DOHH2 (cell line): ENCODE data around the gene TCEAL9.

Experiments used
- H3F3A ChIP-seq: fragments of 200-600 bp; sonication (generic), shearing (Covaris generic); 2 replicates; pipeline ENCODE4 v1.6.0; 2016; ENCODE audit warnings: antibody characterized with exemption, mild to moderate bottlenecking; ENCODE audit not compliant: control insufficient read depth, insufficient read depth
- H3K27ac ChIP-seq: fragments of 200-600 bp; sonication (generic); 2 replicates; pipeline ENCODE4 v1.5.1; 2014; ENCODE audit warnings: low read depth, mild to moderate bottlenecking, low read length, moderate library complexity
- H3K27me3 ChIP-seq: fragments of 200-600 bp; sonication (generic); 2 replicates; pipeline ENCODE4 v1.6.1; 2014; ENCODE audit warnings: mild to moderate bottlenecking, low read length, mixed read lengths; ENCODE audit not compliant: control insufficient read depth
- H3K36me3 ChIP-seq: fragments of 200-600 bp; sonication (generic); 2 replicates; pipeline ENCODE4 v1.6.1; 2014; ENCODE audit warnings: mild to moderate bottlenecking, low read length, moderate library complexity, mixed read lengths; ENCODE audit not compliant: control insufficient read depth
- H3K4me1 ChIP-seq: fragments of 200-600 bp; sonication (generic); 2 replicates; pipeline ENCODE4 v1.6.1; 2014; ENCODE audit warnings: mild to moderate bottlenecking, low read length, mixed read lengths; ENCODE audit not compliant: control insufficient read depth
- H3K4me2 ChIP-seq: fragments of 200-600 bp; sonication (generic); 2 replicates; pipeline ENCODE4 v1.6.0; 2014; ENCODE audit warnings: mild to moderate bottlenecking, low read length, moderate library complexity
- H3K4me3 ChIP-seq: fragments of 200-600 bp; sonication (generic); 2 replicates; pipeline ENCODE4 v1.5.1; 2014; ENCODE audit warnings: mild to moderate bottlenecking, low read length, mixed read lengths
- H3K79me2 ChIP-seq: fragments of 200-600 bp; sonication (generic); 2 replicates; pipeline ENCODE4 v1.6.1; 2014; ENCODE audit warnings: mild to moderate bottlenecking, low read length, mixed read lengths; ENCODE audit not compliant: control insufficient read depth
- H3K9me2 ChIP-seq: fragments of 200-600 bp; sonication (generic); replicated peaks from 2 replicates; pipeline ENCODE4 v1.6.1; 2014; ENCODE audit warnings: mild to moderate bottlenecking, low read length, mixed read lengths; ENCODE audit not compliant: control insufficient read depth
- H3K9me3 ChIP-seq: fragments of 200-600 bp; sonication (generic); 2 replicates; pipeline ENCODE4 v1.6.1; 2014; ENCODE audit warnings: antibody characterized with exemption, low read length, mixed read lengths; ENCODE audit not compliant: control insufficient read depth, insufficient read depth
- H4K20me1 ChIP-seq: fragments of 200-600 bp; sonication (generic); 2 replicates; pipeline ENCODE4 v1.6.0; 2014; ENCODE audit warnings: low read depth, mild to moderate bottlenecking, antibody characterized with exemption, low read length, moderate library complexity; ENCODE audit not compliant: control insufficient read depth, insufficient read depth
- CTCF ChIP-seq: fragments of 200-600 bp; sonication (generic); IDR thresholded peaks from one replicate; pipeline ENCODE4 v1.5.1; 2014; ENCODE audit warnings: antibody characterized with exemption, mild to moderate bottlenecking, low read depth, low read length; ENCODE audit not compliant: poor library complexity, severe bottlenecking
- EZH2phosphoT487 ChIP-seq: fragments of 200-600 bp; sonication (generic); IDR thresholded peaks from 2 replicates; pipeline ENCODE4 v1.6.1; 2017; ENCODE audit warnings: borderline replicate concordance, mild to moderate bottlenecking, antibody characterized with exemption, low read length, moderate library complexity, mixed read lengths

TCEAL9 gene

GRCh38 chrX:103386332-103386731 lies 30.0 kb downstream of the TCEAL9 start:
- Histone ChIP-seq H3K9me3 (no peaks in the 10 kb centered on the region), H3K27ac (no peak overlapping the region), H3K4me1 (no peaks in the 10 kb centered on the region), H3K36me3 (no peaks in the 10 kb centered on the region), H3K27me3 (no peaks in the 10 kb centered on the region), H3K4me3 (no peak overlapping the region), H3K79me2 (no peaks in the 10 kb centered on the region), H3K9me2 (no peaks in the 10 kb centered on the region), H3K4me2 (no peak overlapping the region), H4K20me1 (no peaks in the 10 kb centered on the region), H3F3A (no peaks in the 10 kb centered on the region)
- TF ChIP-seq CTCF: no peak
- no peak for TF ChIP-seq EZH2phosphoT487

- TF ChIP-seq CTCF: no peak
- Histone ChIP-seq H3K27ac (no peak overlapping the region), H3K36me3 (no peaks in the 10 kb centered on the region), H3K9me3 (no peaks in the 10 kb centered on the region), H3K4me1 (no peaks in the 10 kb centered on the region), H4K20me1 (no peaks in the 10 kb centered on the region), H3K27me3 (no peaks in the 10 kb centered on the region), H3K9me2 (no peaks in the 10 kb centered on the region), H3F3A (no peaks in the 10 kb centered on the region), H3K4me2 (no peak overlapping the region), H3K4me3 (no peak overlapping the region), H3K79me2 (no peaks in the 10 kb centered on the region)
These were observed 37.2 kb downstream of the TCEAL9 start for GRCh38 chrX:103393487-103393886.

GRCh38 chrX:103396186-103396585 lies 39.9 kb downstream of the TCEAL9 start:
- H3K9me2 ChIP-seq: no peaks in the 10 kb centered on the region
- no peaks in the 10 kb centered on the region for H3K79me2 ChIP-seq
- no peaks in the 10 kb centered on the region for H3K4me1 ChIP-seq
- H3F3A ChIP-seq: no peaks in the 10 kb centered on the region
- TF ChIP-seq CTCF: no peak
- no peak for TF ChIP-seq EZH2phosphoT487
- H3K4me2 ChIP-seq: no peak overlapping the region
- no peaks in the 10 kb centered on the region for H4K20me1 ChIP-seq
- no peak overlapping the region for H3K27ac ChIP-seq
- no peaks in the 10 kb centered on the region for H3K36me3 ChIP-seq
- no peak overlapping the region for H3K4me3 ChIP-seq
- no peaks in the 10 kb centered on the region for H3K27me3 ChIP-seq
- H3K9me3 ChIP-seq: no peaks in the 10 kb centered on the region

- Histone ChIP-seq H3K4me3 (no peak overlapping the region), H3F3A (no peaks in the 10 kb centered on the region), H3K4me1 (no peaks in the 10 kb centered on the region), H3K27me3 (no peaks in the 10 kb centered on the region), H3K27ac (no peak overlapping the region), H3K9me2 (no peaks in the 10 kb centered on the region), H3K79me2 (no peaks in the 10 kb centered on the region), H3K9me3 (no peaks in the 10 kb centered on the region), H3K4me2 (no peak overlapping the region), H4K20me1 (no peaks in the 10 kb centered on the region), H3K36me3 (no peaks in the 10 kb centered on the region)
- TF ChIP-seq CTCF (no peak), EZH2phosphoT487 (no peak)
These were observed 40.4 kb downstream of the TCEAL9 start for GRCh38 chrX:103396660-103397059.
